Measurements from ENCODE around the gene LMF2. TPM values are rescaled to one million over a fixed set of nuclear protein-coding genes. Genes with fewer than 3 reads are reported as not detected.

LMF2 gene
- total and polyA plus RNA-seq, 4 donors, result 20.0 to 123 (median 53.9) TPM

GRCh38 chr22:50483556-50483955 is 23.9 kb downstream of the LMF2 start:
- 91 to 92% methylated on average over 7 to 8 of the region's 8 CpGs for WGBS, 2 donors

GRCh38 chr22:50483106-50483505 is 24.4 kb downstream of the LMF2 start:
- Histone ChIP-seq H3K4me3 (ENCODE audit: low read length in 2 of 2) (no peak overlapping the region), H3K27me3 (ENCODE audit: control insufficient read depth in 1 of 2, insufficient read depth in 2 of 2, low read length in 1 of 2) (no peaks in the 10 kb centered on the region), H3K9me3 (ENCODE audit: control insufficient read depth, low read length) (no peaks in the 10 kb centered on the region), H3K36me3 (ENCODE audit: control insufficient read depth in 1 of 2, insufficient read depth in 2 of 2, low read length in 1 of 2) (no peaks in the 10 kb centered on the region), H3K27ac (ENCODE audit: low read depth in 1 of 2, low read length in 2 of 2) (no peak overlapping the region), H3K4me1 (ENCODE audit: control insufficient read depth in 1 of 2, insufficient read depth in 2 of 2, low read length in 2 of 2) (no peaks in the 10 kb centered on the region)
- intact Hi-C loops (cut with DNase I), result no loop called here
- no peak for ATAC-seq (ENCODE audit: low FRiP score)
- WGBS, 2 donors, result 83 to 88% methylated on average over 9 to 10 of the region's 10 CpGs
- DNase-seq, result no peak

More at GRCh38 chr22:50483556-50483955, 23.9 kb downstream of the LMF2 start:
- DNase-seq (no peak), ATAC-seq (ENCODE audit: low FRiP score) (no peak)
- H3K9me3 ChIP-seq (ENCODE audit: control insufficient read depth, low read length), result no peaks in the 10 kb centered on the region
- H3K27ac ChIP-seq (ENCODE audit: low read depth in 1 of 2, low read length in 2 of 2), result no peak overlapping the region
- H3K4me1 ChIP-seq (ENCODE audit: control insufficient read depth in 1 of 2, insufficient read depth in 2 of 2, low read length in 2 of 2), result no peaks in the 10 kb centered on the region
- no peaks in the 10 kb centered on the region for H3K27me3 ChIP-seq (ENCODE audit: control insufficient read depth in 1 of 2, insufficient read depth in 2 of 2, low read length in 1 of 2)
- H3K4me3 ChIP-seq (ENCODE audit: low read length in 2 of 2), result no peak overlapping the region
- no peaks in the 10 kb centered on the region for H3K36me3 ChIP-seq (ENCODE audit: control insufficient read depth in 1 of 2, insufficient read depth in 2 of 2, low read length in 1 of 2)
- intact Hi-C loops (cut with DNase I), result no loop called here

- H3K27me3 ChIP-seq (ENCODE audit: control insufficient read depth in 1 of 2, insufficient read depth in 2 of 2, low read length in 1 of 2), result no peaks in the 10 kb centered on the region
- no peak overlapping the region for H3K27ac ChIP-seq (ENCODE audit: low read depth in 1 of 2, low read length in 2 of 2)
Observed at GRCh38 chr22:50482107-50483074, 25.1 kb downstream of the LMF2 start.

GRCh38 chr22:50481440-50482106 is 25.9 kb downstream of the LMF2 start, which contains the start of gene ADM2:
Gene ADM2, plus strand, starts transcription at chr22:50481543. Its CDS starts 305 bp downstream, at chr22:50481848.
- DNase-seq (peak in 1 of 2 donors; percentile 47), ATAC-seq (ENCODE audit: low FRiP score) (no peak)
- H3K36me3 ChIP-seq (ENCODE audit: control insufficient read depth in 1 of 2, insufficient read depth in 2 of 2, low read length in 1 of 2), result no peaks in the 10 kb centered on the region
- H3K27ac ChIP-seq (ENCODE audit: low read depth in 1 of 2, low read length in 2 of 2), result no peak within 1 kb of the TSS
- H3K4me3 ChIP-seq (ENCODE audit: low read length in 2 of 2), result peak within 1 kb of the TSS in 1 of 2 donors; percentile 17
- H3K4me1 ChIP-seq (ENCODE audit: control insufficient read depth in 1 of 2, insufficient read depth in 2 of 2, low read length in 2 of 2), result no peaks in the 10 kb centered on the region
- intact Hi-C loops (cut with DNase I), result no loop called here
- H3K27me3 ChIP-seq (ENCODE audit: control insufficient read depth in 1 of 2, insufficient read depth in 2 of 2, low read length in 1 of 2), result no peaks in the 10 kb centered on the region
- H3K9me3 ChIP-seq (ENCODE audit: control insufficient read depth, low read length), result no peaks in the 10 kb centered on the region
- 3 to 4% methylated on average over 43 to 70 of the region's 70 CpGs for whole genome bisulfite sequencing, 2 donors

More at GRCh38 chr22:50482107-50483074, 25.1 kb downstream of the LMF2 start:
- Histone ChIP-seq H3K4me3 (ENCODE audit: low read length in 2 of 2) (no peak overlapping the region), H3K9me3 (ENCODE audit: control insufficient read depth, low read length) (no peaks in the 10 kb centered on the region), H3K4me1 (ENCODE audit: control insufficient read depth in 1 of 2, insufficient read depth in 2 of 2, low read length in 2 of 2) (no peaks in the 10 kb centered on the region), H3K36me3 (ENCODE audit: control insufficient read depth in 1 of 2, insufficient read depth in 2 of 2, low read length in 1 of 2) (no peaks in the 10 kb centered on the region)
- DNase-seq (peak in 1 of 2 donors; percentile 47), ATAC-seq (ENCODE audit: low FRiP score) (no peak)
- WGBS, 2 donors, result 76% methylated on average over 35 of the region's 35 CpGs
- intact Hi-C loops (cut with DNase I), result no loop called here

GRCh38 chr22:50481045-50481439 is 26.5 kb downstream of the LMF2 start:
- no peaks in the 10 kb centered on the region for H3K36me3 ChIP-seq (ENCODE audit: control insufficient read depth in 1 of 2, insufficient read depth in 2 of 2, low read length in 1 of 2)
- DNase-seq (no peak), ATAC-seq (ENCODE audit: low FRiP score) (no peak)
- intact Hi-C loops (cut with DNase I), result no loop called here
- H3K4me3 ChIP-seq (ENCODE audit: low read length in 2 of 2), result peak overlapping the region in 1 of 2 donors; percentile 17
- H3K9me3 ChIP-seq (ENCODE audit: control insufficient read depth, low read length), result no peaks in the 10 kb centered on the region
- no peaks in the 10 kb centered on the region for H3K27me3 ChIP-seq (ENCODE audit: control insufficient read depth in 1 of 2, insufficient read depth in 2 of 2, low read length in 1 of 2)
- H3K27ac ChIP-seq (ENCODE audit: low read depth in 1 of 2, low read length in 2 of 2), result no peak overlapping the region
- WGBS, 2 donors, result 1 to 3% methylated on average over 41 to 45 of the region's 45 CpGs
- H3K4me1 ChIP-seq (ENCODE audit: control insufficient read depth in 1 of 2, insufficient read depth in 2 of 2, low read length in 2 of 2), result no peaks in the 10 kb centered on the region

GRCh38 chr22:50479721-50480120 is 27.8 kb downstream of the LMF2 start:
- ATAC-seq (ENCODE audit: low FRiP score) (no peak), DNase-seq (no peak)
- intact Hi-C loops (cut with DNase I), result no loop called here
- Histone ChIP-seq H3K9me3 (ENCODE audit: control insufficient read depth, low read length) (no peaks in the 10 kb centered on the region), H3K27ac (ENCODE audit: low read depth in 1 of 2, low read length in 2 of 2) (no peak overlapping the region), H3K27me3 (ENCODE audit: control insufficient read depth in 1 of 2, insufficient read depth in 2 of 2, low read length in 1 of 2) (no peaks in the 10 kb centered on the region), H3K36me3 (ENCODE audit: control insufficient read depth in 1 of 2, insufficient read depth in 2 of 2, low read length in 1 of 2) (no peaks in the 10 kb centered on the region), H3K4me1 (ENCODE audit: control insufficient read depth in 1 of 2, insufficient read depth in 2 of 2, low read length in 2 of 2) (no peaks in the 10 kb centered on the region), H3K4me3 (ENCODE audit: low read length in 2 of 2) (no peak overlapping the region)
- WGBS, 2 donors, result 70 to 73% methylated on average over 11 of the region's 11 CpGs

GRCh38 chr22:50477923-50478322 is 29.6 kb downstream of the LMF2 start:
- Histone ChIP-seq H3K27me3 (ENCODE audit: control insufficient read depth in 1 of 2, insufficient read depth in 2 of 2, low read length in 1 of 2) (no peaks in the 10 kb centered on the region), H3K4me3 (ENCODE audit: low read length in 2 of 2) (no peak overlapping the region), H3K36me3 (ENCODE audit: control insufficient read depth in 1 of 2, insufficient read depth in 2 of 2, low read length in 1 of 2) (no peaks in the 10 kb centered on the region), H3K4me1 (ENCODE audit: control insufficient read depth in 1 of 2, insufficient read depth in 2 of 2, low read length in 2 of 2) (no peaks in the 10 kb centered on the region), H3K27ac (ENCODE audit: low read depth in 1 of 2, low read length in 2 of 2) (no peak overlapping the region), H3K9me3 (ENCODE audit: control insufficient read depth, low read length) (no peaks in the 10 kb centered on the region)
- intact Hi-C loops (cut with DNase I), result no loop called here
- DNase-seq (no peak), ATAC-seq (ENCODE audit: low FRiP score) (no peak)
- 93% methylated on average over 12 of the region's 12 CpGs for WGBS, 2 donors

- H3K9me3 ChIP-seq (ENCODE audit: control insufficient read depth, low read length), result no peaks in the 10 kb centered on the region
- ATAC-seq (ENCODE audit: low FRiP score), result no peak
- H3K27ac ChIP-seq (ENCODE audit: low read depth in 1 of 2, low read length in 2 of 2), result no peak overlapping the region
- DNase-seq, result no peak
- 76 to 82% methylated on average over 7 of the region's 7 CpGs for WGBS, 2 donors
- no peak overlapping the region for H3K4me3 ChIP-seq (ENCODE audit: low read length in 2 of 2)
- intact Hi-C loops (cut with DNase I), result no loop called here
- H3K36me3 ChIP-seq (ENCODE audit: control insufficient read depth in 1 of 2, insufficient read depth in 2 of 2, low read length in 1 of 2), result no peaks in the 10 kb centered on the region
- no peaks in the 10 kb centered on the region for H3K27me3 ChIP-seq (ENCODE audit: control insufficient read depth in 1 of 2, insufficient read depth in 2 of 2, low read length in 1 of 2)
- no peaks in the 10 kb centered on the region for H3K4me1 ChIP-seq (ENCODE audit: control insufficient read depth in 1 of 2, insufficient read depth in 2 of 2, low read length in 2 of 2)
Observed at GRCh38 chr22:50476868-50477267, 30.6 kb downstream of the LMF2 start.

Data from aorta (tissue), 5 donors.